AG09309 (cell line): ENCODE measurements around the gene DRC3.

Experiments used
- DNase-seq: peaks from one replicate; pipeline ENCODE4 v3.0.0-alpha.2; 2010; ENCODE audit warnings: low read depth
- H3K4me3 ChIP-seq: 2 replicates; pipeline ENCODE4 v1.5.1; 2011; ENCODE audit warnings: mild to moderate bottlenecking, low read depth, low read length, moderate library complexity; ENCODE audit not compliant: control insufficient read depth
- CTCF ChIP-seq: IDR thresholded peaks from 2 replicates; pipeline ENCODE4 v1.5.1; 2011; ENCODE audit warnings: mild to moderate bottlenecking, low read depth, low read length, inconsistent platforms; ENCODE audit not compliant: insufficient read depth, control insufficient read depth; ENCODE audit errors: missing control alignments

The DRC3 gene

GRCh38 chr17:17972952-17973254 is 241 bp downstream of the DRC3 start:
- TF ChIP-seq CTCF = no peak
- H3K4me3 ChIP-seq = peak overlapping the region; percentile 64
- DNase-seq = no peak

- no peak for DNase-seq
- TF ChIP-seq CTCF = no peak
- no peak overlapping the region for H3K4me3 ChIP-seq
Observed at GRCh38 chr17:17975436-17975835, 2.8 kb downstream of the DRC3 start.

GRCh38 chr17:17976931-17977570 is 4.4 kb downstream of the DRC3 start:
- TF ChIP-seq CTCF = no peak
- no peak overlapping the region for H3K4me3 ChIP-seq
- no peak for DNase-seq

GRCh38 chr17:17978481-17979424 is 6.1 kb downstream of the DRC3 start:
- no peak overlapping the region for H3K4me3 ChIP-seq
- no peak for DNase-seq

GRCh38 chr17:17979778-17980177 is 7.1 kb downstream of the DRC3 start:
- DNase-seq = no peak
- TF ChIP-seq CTCF = no peak
- no peak overlapping the region for H3K4me3 ChIP-seq

More at GRCh38 chr17:17978481-17979424, 6.1 kb downstream of the DRC3 start:
- TF ChIP-seq CTCF = no peak

GRCh38 chr17:17981330-17981729 is 8.7 kb downstream of the DRC3 start:
- no peak overlapping the region for H3K4me3 ChIP-seq
- DNase-seq = no peak
- TF ChIP-seq CTCF = no peak
